K562 (cell line): ENCODE measurements around the gene INSM2. TPM values are rescaled to one million over a fixed set of nuclear protein-coding genes. Genes with fewer than 3 reads are reported as not detected.

Experiments used
- ATAC-seq: fragments of 200-7000 bp; cut with Tn5 transposase; 3 replicates; pipeline ENCODE4 v1.9.1; 2020; ENCODE audit warnings: moderate library complexity
- BruUV-seq: library from RNA; stranded (reverse); fragments of 400-500 nt; replicated peaks from 2 replicates; lab custom pipeline; 2021; lab: Mats Ljungman, UMichigan
- CTCF ChIA-PET: fragments of 300-600 bp; formaldehyde crosslinking; extraction: SDS; loops from one replicate; lab custom pipeline; 2021; ENCODE audit warnings: low intra/inter-chr PET ratio; lab: Yijun Ruan, JAX
- POLR2A ChIA-PET: fragments of 300-600, 350-650 bp; sonication (Branson Sonifier 250); formaldehyde crosslinking; extraction: SDS; loops from one replicate; lab custom pipeline; 2021; ENCODE audit warnings: antibody characterized with exemption, inconsistent platforms; lab: Yijun Ruan, JAX
- DNase-seq, 4 experiments: peaks; one replicate each; pipeline versions ENCODE4 v3.0.0 to v3.0.0-alpha.2; 2011 to 2018; ENCODE audit warnings: low spot score in 3 of 4, mixed read lengths in 3 of 4; ENCODE audit errors: extremely low read depth in 1 of 4
- FAIRE-seq: peaks from 2 replicates; lab custom pipeline; 2011; peaks lifted over from hg19 to GRCh38; lab: Jason Lieb, UNC
- H2AFZ ChIP-seq: 2 replicates; pipeline ENCODE4 v1.6.0; 2011; ENCODE audit warnings: low read depth, low read length, control low read depth, inconsistent platforms
- H3K27ac ChIP-seq: fragments of 200-600 bp; 3 replicates; pipeline ENCODE4 v1.8.0; 2011; ENCODE audit warnings: low read depth, mild to moderate bottlenecking, control low read depth, inconsistent platforms, low read length, moderate library complexity, mixed read lengths; ENCODE audit errors: extremely low read depth
- H3K27me3 ChIP-seq, 2 experiments: fragments of 300-600 bp in 1 of 2; 2 replicates in 1 of 2; 3 replicates in 1 of 2; pipeline versions ENCODE4 v1.6.0 to v1.8.0; 2011; ENCODE audit warnings: inconsistent platforms in 2 of 2, low read length in 2 of 2, mild to moderate bottlenecking in 1 of 2, mixed read lengths in 1 of 2, moderate library complexity in 1 of 2; ENCODE audit not compliant: control insufficient read depth in 2 of 2, insufficient read depth in 2 of 2
- H3K36me3 ChIP-seq: fragments of 300-600 bp; 3 replicates; pipeline ENCODE4 v1.8.0; 2011; ENCODE audit warnings: mild to moderate bottlenecking, low read length, inconsistent platforms; ENCODE audit not compliant: control insufficient read depth, insufficient read depth
- H3K4me1 ChIP-seq, 2 experiments: fragments of 200-600 bp in 1 of 2; replicated peaks in 1 of 2; 2 replicates in 1 of 2; 3 replicates in 1 of 2; pipeline versions ENCODE4 v1.5.1 to v1.8.0; 2011; ENCODE audit warnings: inconsistent platforms in 2 of 2, low read length in 2 of 2, mild to moderate bottlenecking in 1 of 2, mixed read lengths in 1 of 2, moderate library complexity in 1 of 2; ENCODE audit not compliant: control insufficient read depth in 2 of 2, insufficient read depth in 2 of 2
- H3K4me2 ChIP-seq: 2 replicates; pipeline ENCODE4 v1.6.1; 2011; ENCODE audit warnings: low read length, control low read depth, inconsistent platforms, mixed read lengths; ENCODE audit not compliant: insufficient read depth
- H3K4me3 ChIP-seq: fragments of 200-600 bp; sonication (generic), shearing (Covaris generic); 2 replicates; pipeline ENCODE4 v1.5.1; 2016; ENCODE audit warnings: control low read depth, inconsistent platforms
- H3K79me2 ChIP-seq: fragments of 200-600 bp; 3 replicates; pipeline ENCODE4 v1.8.0; 2011; ENCODE audit warnings: low read length, inconsistent platforms; ENCODE audit not compliant: control insufficient read depth, insufficient read depth
- H3K9ac ChIP-seq, 2 experiments: 2 replicates each; pipeline versions ENCODE4 v1.6.0 to v1.6.1; 2011; ENCODE audit warnings: low read depth in 2 of 2, low read length in 2 of 2, control low read depth in 1 of 2, inconsistent platforms in 1 of 2, mild to moderate bottlenecking in 1 of 2, mixed read lengths in 1 of 2; ENCODE audit not compliant: insufficient read depth in 1 of 2
- H3K9me1 ChIP-seq: one replicate; pipeline ENCODE4 v1.6.0; 2011; ENCODE audit warnings: inconsistent platforms, mild to moderate bottlenecking, low read length, moderate library complexity; ENCODE audit not compliant: control insufficient read depth, insufficient read depth
- H3K9me3 ChIP-seq: replicated peaks from 2 replicates; pipeline ENCODE4 v1.5.1; 2011; ENCODE audit warnings: low read depth, low read length, inconsistent platforms; ENCODE audit not compliant: control insufficient read depth, insufficient read depth
- H4K20me1 ChIP-seq: replicated peaks from 2 replicates; pipeline ENCODE4 v1.6.1; 2011; ENCODE audit warnings: low read length, inconsistent platforms, mixed read lengths; ENCODE audit not compliant: control insufficient read depth, insufficient read depth
- ZNF695 ChIP-seq: fragments of 450-650 bp; formaldehyde crosslinking; IDR thresholded peaks from 2 replicates; pipeline ENCODE4 v1.4.0; 2020; ENCODE audit warnings: mild to moderate bottlenecking, moderate library complexity
- in situ Hi-C: fragments of 300-500 bp; cut with MboI; formaldehyde crosslinking; loops from 4 replicates; pipeline ENCODE4 v1.15.0; 2018; ENCODE audit warnings: inconsistent platforms, mixed read lengths
- intact Hi-C: fragments of 100-400 bp; cut with micrococcal nuclease; formaldehyde crosslinking; loops from 2 replicates; pipeline ENCODE4 v1.14.2; 2022
- polyA plus RNA-seq, 8 experiments: library from polyadenylated mRNA; depleted of rRNA in 4 of 8; stranded (reverse) in 5 of 8; unstranded in 3 of 8; fragments of >200 nt; fragmentation: Nextera tagmentation in 2 of 8; fragmentation: Illumina TruSeq in 1 of 8; extraction: Ambion mirVana in 2 of 8; extraction: Trizol in 1 of 8; gene quantifications; 2 replicates each; pipeline versions ENCODE4 v1.2.1 to v1.2.3, GENCODE V29; 2011 to 2014; ENCODE audit warnings: inconsistent platforms in 1 of 8, missing spikeins in 1 of 8
- total RNA-seq, 7 experiments: library from RNA; depleted of rRNA in 6 of 7; stranded (reverse); fragments of >200 nt in 6 of 7; fragmentation: Illumina TruSeq in 2 of 7; extraction: Trizol in 2 of 7; gene quantifications; 2 replicates each; pipeline versions ENCODE4 v1.2.1 to v1.2.3, GENCODE V29; 2011 to 2021; ENCODE audit warnings: low replicate concordance in 1 of 7
- TF ChIP-seq, protein P1 (sequence below), 3 experiments: IDR thresholded peaks in 2 of 3; conservative IDR thresholded peaks in 1 of 3; 2 replicates each; pipeline ENCODE4 v1.5.1; 2011 to 2012; ENCODE audit warnings: low read length in 3 of 3, mild to moderate bottlenecking in 3 of 3, control low read depth in 2 of 3, improper control_type of control experiment in 1 of 3, inconsistent platforms in 1 of 3, low read depth in 1 of 3, mixed read lengths in 1 of 3, moderate library complexity in 1 of 3; ENCODE audit not compliant: insufficient read depth in 2 of 3

Gene INSM2
- total and polyA plus RNA-seq, 9 of the 15 experiments (the other 6 are each of a cell fraction or from before 2014, with no cell fraction given): not detected

DNA sequence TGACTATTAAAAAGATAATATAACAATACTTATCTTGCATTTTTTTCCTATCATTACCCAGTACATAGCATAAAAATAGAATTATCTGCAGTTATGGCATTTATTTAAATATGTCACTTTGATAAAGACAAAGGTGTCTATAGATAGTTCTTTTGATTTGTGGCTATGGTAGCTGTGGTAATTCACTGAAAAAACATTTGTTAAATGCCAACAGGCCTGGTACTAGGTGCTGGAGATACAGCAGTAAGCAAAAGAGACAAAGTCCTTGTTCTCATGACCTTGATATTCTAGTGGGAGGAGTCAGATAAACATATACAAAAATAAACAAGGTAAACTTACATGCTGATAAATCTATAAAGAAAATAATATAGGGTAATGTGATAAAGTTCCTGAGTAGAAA lies 44.7 kb downstream of the INSM2 start:
- CTCF ChIA-PET: no interaction called here
- ATAC-seq: no peak
- H3K4me1 ChIP-seq: no peaks in the 10 kb centered on the region
- TF ChIP-seq ZNF695: no peak
- TF ChIP-seq, protein P1, sequence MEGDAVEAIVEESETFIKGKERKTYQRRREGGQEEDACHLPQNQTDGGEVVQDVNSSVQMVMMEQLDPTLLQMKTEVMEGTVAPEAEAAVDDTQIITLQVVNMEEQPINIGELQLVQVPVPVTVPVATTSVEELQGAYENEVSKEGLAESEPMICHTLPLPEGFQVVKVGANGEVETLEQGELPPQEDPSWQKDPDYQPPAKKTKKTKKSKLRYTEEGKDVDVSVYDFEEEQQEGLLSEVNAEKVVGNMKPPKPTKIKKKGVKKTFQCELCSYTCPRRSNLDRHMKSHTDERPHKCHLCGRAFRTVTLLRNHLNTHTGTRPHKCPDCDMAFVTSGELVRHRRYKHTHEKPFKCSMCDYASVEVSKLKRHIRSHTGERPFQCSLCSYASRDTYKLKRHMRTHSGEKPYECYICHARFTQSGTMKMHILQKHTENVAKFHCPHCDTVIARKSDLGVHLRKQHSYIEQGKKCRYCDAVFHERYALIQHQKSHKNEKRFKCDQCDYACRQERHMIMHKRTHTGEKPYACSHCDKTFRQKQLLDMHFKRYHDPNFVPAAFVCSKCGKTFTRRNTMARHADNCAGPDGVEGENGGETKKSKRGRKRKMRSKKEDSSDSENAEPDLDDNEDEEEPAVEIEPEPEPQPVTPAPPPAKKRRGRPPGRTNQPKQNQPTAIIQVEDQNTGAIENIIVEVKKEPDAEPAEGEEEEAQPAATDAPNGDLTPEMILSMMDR (IDR thresholded peaks at IDR 0.05 in 2 of 3, conservative IDR thresholded peaks at IDR 0.05 in 1 of 3; ENCODE audit: insufficient read depth in 2 of 3, low read depth in 1 of 3, low read length in 3 of 3): no peak
- TF ChIP-seq, all 486 proteins: peak for 0
- in situ Hi-C loops: no loop called here
- Histone ChIP-seq H3K79me2 (no peaks in the 10 kb centered on the region), H3K27ac (no peak overlapping the region), H3K4me2 (no peak overlapping the region), H4K20me1 (no peaks in the 10 kb centered on the region), H3K27me3 (no peaks in the 10 kb centered on the region), H3K36me3 (no peaks in the 10 kb centered on the region), H3K9ac (no peak overlapping the region), H2AFZ (no peak overlapping the region), H3K4me3 (no peak overlapping the region), H3K9me3 (no peaks in the 10 kb centered on the region), H3K9me1 (no peaks in the 10 kb centered on the region)
- POLR2A ChIA-PET: no interaction called here
- intact Hi-C loops: no loop called here
- FAIRE-seq: no peak
- BruUV-seq: no TSS peak
- no peak for DNase-seq

Other genes starting within 250 kb of the INSM2 start
- 164 and 210 TPM in 2 replicates for gene PSMA6, start 241.8 kb upstream of the INSM2 start, total RNA-seq (2014; rRNA removed)
- gene PSMA6, start 241.8 kb upstream of the INSM2 start, total RNA-seq (2014; rRNA removed; fragmentation: Illumina TruSeq; extraction: Trizol): 234 and 271 TPM in 2 replicates
- gene PSMA6, start 241.8 kb upstream of the INSM2 start, total RNA-seq (2015; rRNA removed; fragmentation: Illumina TruSeq; extraction: Trizol): 279 and 288 TPM in 2 replicates
- 258 and 274 TPM in 2 replicates for gene PSMA6, start 241.8 kb upstream of the INSM2 start, total RNA-seq (2021)
- 318 and 452 TPM in 2 replicates for gene PSMA6, start 241.8 kb upstream of the INSM2 start, polyA plus RNA-seq (2011; rRNA removed)
- 292 and 301 TPM in 2 replicates for gene PSMA6, start 241.8 kb upstream of the INSM2 start, polyA plus RNA-seq (2014; fragmentation: Illumina TruSeq; extraction: Trizol)
- 100 to 1,000 TPM; 922 to 952 TPM for gene PSMA6, start 241.8 kb upstream of the INSM2 start, polyA plus RNA-seq (2014; fragmentation: Nextera tagmentation; extraction: Ambion mirVana)
- 274 and 283 TPM in 2 replicates for gene PSMA6, start 241.8 kb upstream of the INSM2 start, polyA plus RNA-seq (2014; rRNA removed)
- 20.9 and 39.6 TPM in 2 replicates for gene NFKBIA, start 129.4 kb upstream of the INSM2 start, total RNA-seq (2014; rRNA removed)
- gene NFKBIA, start 129.4 kb upstream of the INSM2 start, total RNA-seq (2014; rRNA removed; fragmentation: Illumina TruSeq; extraction: Trizol): 16.7 and 17.7 TPM in 2 replicates
- gene NFKBIA, start 129.4 kb upstream of the INSM2 start, total RNA-seq (2015; rRNA removed; fragmentation: Illumina TruSeq; extraction: Trizol): 31.8 and 34.5 TPM in 2 replicates
- gene NFKBIA, start 129.4 kb upstream of the INSM2 start, total RNA-seq (2021): 21.3 and 22.7 TPM in 2 replicates
- 15.0 and 23.8 TPM in 2 replicates for gene NFKBIA, start 129.4 kb upstream of the INSM2 start, polyA plus RNA-seq (2011; rRNA removed)
- gene NFKBIA, start 129.4 kb upstream of the INSM2 start, polyA plus RNA-seq (2014; fragmentation: Illumina TruSeq; extraction: Trizol): 23.8 and 24.4 TPM in 2 replicates
- gene NFKBIA, start 129.4 kb upstream of the INSM2 start, polyA plus RNA-seq (2014; fragmentation: Nextera tagmentation; extraction: Ambion mirVana): 1 to 10 TPM; 6.9 to 8.8 TPM
- 15.3 and 18.2 TPM in 2 replicates for gene NFKBIA, start 129.4 kb upstream of the INSM2 start, polyA plus RNA-seq (2014; rRNA removed)